DND-41 (cell line): ENCODE data around the gene NAP1L4.

Experiments
- ATAC-seq: fragments of 200-7000 bp; cut with Tn5 transposase; 3 replicates; pipeline ENCODE4 v1.9.1; 2021; ENCODE audit warnings: low read depth; ENCODE audit not compliant: insufficient read depth
- DNase-seq: peaks from one replicate; pipeline ENCODE4 v3.0.0-alpha.2; 2020
- H2AFZ ChIP-seq: 2 replicates; pipeline ENCODE4 v1.6.0; 2012; ENCODE audit warnings: low read depth, low read length
- H3K27ac ChIP-seq: 2 replicates; pipeline ENCODE4 v1.5.1; 2012; ENCODE audit warnings: low read length, inconsistent platforms
- H3K27me3 ChIP-seq: fragments of 200-600 bp; sonication (generic); 2 replicates; pipeline ENCODE4 v1.6.0; 2012; ENCODE audit warnings: low read length, mild to moderate bottlenecking, inconsistent platforms; ENCODE audit not compliant: insufficient read depth, poor library complexity
- H3K36me3 ChIP-seq: 2 replicates; pipeline ENCODE4 v1.5.1; 2012; ENCODE audit warnings: low read length, inconsistent platforms; ENCODE audit not compliant: insufficient read depth
- H3K4me1 ChIP-seq: 2 replicates; pipeline ENCODE4 v1.5.1; 2012; ENCODE audit warnings: mild to moderate bottlenecking, low read length; ENCODE audit not compliant: insufficient read depth
- H3K4me2 ChIP-seq: 2 replicates; pipeline ENCODE4 v1.6.0; 2012; ENCODE audit warnings: mild to moderate bottlenecking, moderate library complexity, low read length, inconsistent platforms; ENCODE audit not compliant: insufficient read depth
- H3K4me3 ChIP-seq, 2 experiments: fragments of 200-600 bp in 1 of 2; shearing (Covaris generic) in 1 of 2; 2 replicates each; pipeline ENCODE4 v1.5.1; 2012 to 2016; ENCODE audit warnings: inconsistent platforms in 2 of 2, low read length in 2 of 2, mild to moderate bottlenecking in 2 of 2, low read depth in 1 of 2, moderate library complexity in 1 of 2
- H3K79me2 ChIP-seq: 2 replicates; pipeline ENCODE4 v1.6.0; 2012; ENCODE audit warnings: low read length, inconsistent platforms; ENCODE audit not compliant: insufficient read depth
- H3K9ac ChIP-seq: 2 replicates; pipeline ENCODE4 v1.6.0; 2012; ENCODE audit warnings: low read depth, mild to moderate bottlenecking, inconsistent platforms, low read length, moderate library complexity
- H3K9me3 ChIP-seq: 2 replicates; pipeline ENCODE4 v1.5.1; 2012; ENCODE audit warnings: low read length, moderate library complexity, mild to moderate bottlenecking, inconsistent platforms; ENCODE audit not compliant: insufficient read depth, severe bottlenecking
- H4K20me1 ChIP-seq: 2 replicates; pipeline ENCODE4 v1.6.0; 2012; ENCODE audit warnings: low read length; ENCODE audit not compliant: insufficient read depth
- EZH2 ChIP-seq: IDR thresholded peaks from 3 replicates; pipeline ENCODE4 v1.6.1; 2012; ENCODE audit warnings: borderline replicate concordance, low read depth, mild to moderate bottlenecking, moderate library complexity, low read length, inconsistent platforms; ENCODE audit not compliant: severe bottlenecking
- TF ChIP-seq, protein P1 (sequence below): IDR thresholded peaks from 2 replicates; pipeline ENCODE4 v1.5.1; 2012; ENCODE audit warnings: borderline replicate concordance, low read length, moderate library complexity, mild to moderate bottlenecking; ENCODE audit not compliant: poor library complexity, severe bottlenecking; ENCODE audit errors: extremely low read depth

The NAP1L4 gene

DNA sequence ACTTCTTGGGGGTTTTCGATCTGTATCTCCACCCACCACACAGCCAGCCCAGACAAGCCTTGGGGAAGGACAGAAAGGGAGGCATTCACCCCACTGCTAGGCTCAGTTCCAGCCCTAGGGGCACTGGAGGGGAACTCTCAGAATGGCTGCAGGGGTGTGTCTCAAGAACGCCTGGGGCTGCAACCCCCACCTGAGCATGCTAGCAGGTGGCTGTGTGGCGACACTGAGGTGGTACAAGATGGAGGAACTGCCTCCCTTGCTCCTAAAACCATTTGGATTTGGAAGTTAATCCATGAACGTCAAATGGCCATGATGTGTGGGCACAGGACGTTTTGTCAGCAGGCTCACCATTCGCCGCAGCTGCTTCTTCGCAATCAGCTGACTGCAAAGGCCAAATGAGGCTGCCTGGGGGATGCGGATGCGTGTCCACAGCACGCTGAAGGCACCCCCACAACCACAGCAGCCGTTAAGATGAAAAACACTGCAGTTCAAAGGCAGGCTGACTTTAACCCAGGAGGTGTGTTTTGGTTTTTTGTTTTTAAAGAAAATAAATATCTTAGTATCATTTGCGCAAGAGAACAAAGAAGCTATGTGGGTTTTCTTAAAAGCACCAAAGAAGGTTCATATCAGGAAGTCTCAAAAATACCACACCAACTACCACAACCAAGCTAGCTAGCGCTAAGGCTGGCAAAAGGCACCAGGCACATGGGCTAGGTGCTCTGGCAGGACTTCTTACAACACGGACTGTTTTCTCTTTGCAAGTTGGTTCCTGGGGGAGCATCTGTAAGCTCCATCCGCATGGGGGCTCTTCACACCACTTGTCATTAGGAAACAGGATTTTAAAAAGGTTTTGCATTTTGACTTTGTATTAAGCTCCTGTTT is 22.2 kb upstream of the NAP1L4 start:
- H3K27me3 ChIP-seq, result no peaks in the 10 kb centered on the region
- H3K4me2 ChIP-seq, result no peak overlapping the region
- H3K4me3 ChIP-seq, result no peak overlapping the region
- no peak overlapping the region for H3K27ac ChIP-seq
- no peaks in the 10 kb centered on the region for H3K4me1 ChIP-seq
- H3K9me3 ChIP-seq, result no peaks in the 10 kb centered on the region
- no peaks in the 10 kb centered on the region; the same call in 1 of the 2 replicates for H4K20me1 ChIP-seq
- no peaks in the 10 kb centered on the region for H3K79me2 ChIP-seq
- no peak overlapping the region for H2AFZ ChIP-seq
- no peak overlapping the region for H3K9ac ChIP-seq
- ATAC-seq, result peak; percentile 74
- peak; percentile 56 for DNase-seq
- H3K36me3 ChIP-seq, result peaks cover 89% of the 10 kb centered on the region
- TF ChIP-seq, protein P1, sequence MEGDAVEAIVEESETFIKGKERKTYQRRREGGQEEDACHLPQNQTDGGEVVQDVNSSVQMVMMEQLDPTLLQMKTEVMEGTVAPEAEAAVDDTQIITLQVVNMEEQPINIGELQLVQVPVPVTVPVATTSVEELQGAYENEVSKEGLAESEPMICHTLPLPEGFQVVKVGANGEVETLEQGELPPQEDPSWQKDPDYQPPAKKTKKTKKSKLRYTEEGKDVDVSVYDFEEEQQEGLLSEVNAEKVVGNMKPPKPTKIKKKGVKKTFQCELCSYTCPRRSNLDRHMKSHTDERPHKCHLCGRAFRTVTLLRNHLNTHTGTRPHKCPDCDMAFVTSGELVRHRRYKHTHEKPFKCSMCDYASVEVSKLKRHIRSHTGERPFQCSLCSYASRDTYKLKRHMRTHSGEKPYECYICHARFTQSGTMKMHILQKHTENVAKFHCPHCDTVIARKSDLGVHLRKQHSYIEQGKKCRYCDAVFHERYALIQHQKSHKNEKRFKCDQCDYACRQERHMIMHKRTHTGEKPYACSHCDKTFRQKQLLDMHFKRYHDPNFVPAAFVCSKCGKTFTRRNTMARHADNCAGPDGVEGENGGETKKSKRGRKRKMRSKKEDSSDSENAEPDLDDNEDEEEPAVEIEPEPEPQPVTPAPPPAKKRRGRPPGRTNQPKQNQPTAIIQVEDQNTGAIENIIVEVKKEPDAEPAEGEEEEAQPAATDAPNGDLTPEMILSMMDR, result no peak

DNA sequence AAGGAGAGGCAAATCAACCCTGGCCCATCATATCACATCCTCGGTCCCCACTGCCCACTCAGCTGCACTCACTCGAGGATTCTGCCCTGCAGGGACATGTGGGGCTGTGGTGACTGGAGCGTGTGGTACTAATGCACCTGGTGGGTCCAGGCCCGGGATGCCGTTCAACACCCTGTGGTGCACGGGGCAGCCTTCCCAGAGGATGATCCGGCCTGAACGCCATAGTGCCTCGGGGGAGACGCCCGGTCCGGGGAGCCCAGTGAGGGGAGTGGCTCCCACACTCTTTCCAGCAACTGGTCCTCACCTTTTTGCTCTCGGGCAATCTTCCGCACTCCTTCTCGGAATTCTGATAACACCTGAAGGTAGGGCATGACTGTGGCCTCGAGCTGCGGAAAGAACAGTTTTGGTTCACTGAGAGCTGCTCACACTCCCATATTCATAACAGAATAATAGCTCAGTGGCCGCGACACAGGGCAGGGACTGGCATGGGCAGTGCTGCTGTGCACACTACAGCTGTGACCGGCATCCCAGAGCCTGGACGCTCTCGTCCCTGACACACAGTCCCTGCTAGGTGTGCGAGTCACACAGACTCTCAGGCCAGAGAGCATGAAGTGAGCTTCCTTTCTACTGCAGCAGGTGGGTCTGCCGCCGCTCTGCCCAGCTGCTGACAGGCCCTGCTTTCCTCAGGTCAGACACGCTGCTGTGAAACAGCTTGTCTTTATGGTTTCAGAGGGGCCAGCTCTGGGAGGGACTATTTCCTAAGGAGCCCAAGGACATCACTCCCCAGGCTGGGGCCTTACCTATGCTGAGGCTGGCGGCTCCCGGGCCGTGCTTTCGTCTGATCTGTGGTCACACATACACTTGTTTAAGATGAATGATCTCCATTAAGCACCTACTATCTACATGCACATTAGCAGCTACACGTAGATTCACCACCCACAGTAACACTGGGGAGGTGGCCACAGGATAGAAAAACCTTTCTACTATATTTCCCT is 20.1 kb upstream of the NAP1L4 start:
- Histone ChIP-seq H2AFZ (no peak overlapping the region), H3K4me3 (no peak overlapping the region), H3K4me1 (no peaks in the 10 kb centered on the region), H3K27me3 (no peaks in the 10 kb centered on the region), H3K9ac (no peak overlapping the region), H3K9me3 (no peaks in the 10 kb centered on the region), H3K79me2 (no peaks in the 10 kb centered on the region), H4K20me1 (no peaks in the 10 kb centered on the region; the same call in 1 of the 2 replicates), H3K36me3 (peaks cover 90% of the 10 kb centered on the region), H3K27ac (no peak overlapping the region), H3K4me2 (no peak overlapping the region)
- no peak for ATAC-seq
- DNase-seq, result no peak
- no peak for TF ChIP-seq EZH2
- TF ChIP-seq, protein P1, result no peak

DNA sequence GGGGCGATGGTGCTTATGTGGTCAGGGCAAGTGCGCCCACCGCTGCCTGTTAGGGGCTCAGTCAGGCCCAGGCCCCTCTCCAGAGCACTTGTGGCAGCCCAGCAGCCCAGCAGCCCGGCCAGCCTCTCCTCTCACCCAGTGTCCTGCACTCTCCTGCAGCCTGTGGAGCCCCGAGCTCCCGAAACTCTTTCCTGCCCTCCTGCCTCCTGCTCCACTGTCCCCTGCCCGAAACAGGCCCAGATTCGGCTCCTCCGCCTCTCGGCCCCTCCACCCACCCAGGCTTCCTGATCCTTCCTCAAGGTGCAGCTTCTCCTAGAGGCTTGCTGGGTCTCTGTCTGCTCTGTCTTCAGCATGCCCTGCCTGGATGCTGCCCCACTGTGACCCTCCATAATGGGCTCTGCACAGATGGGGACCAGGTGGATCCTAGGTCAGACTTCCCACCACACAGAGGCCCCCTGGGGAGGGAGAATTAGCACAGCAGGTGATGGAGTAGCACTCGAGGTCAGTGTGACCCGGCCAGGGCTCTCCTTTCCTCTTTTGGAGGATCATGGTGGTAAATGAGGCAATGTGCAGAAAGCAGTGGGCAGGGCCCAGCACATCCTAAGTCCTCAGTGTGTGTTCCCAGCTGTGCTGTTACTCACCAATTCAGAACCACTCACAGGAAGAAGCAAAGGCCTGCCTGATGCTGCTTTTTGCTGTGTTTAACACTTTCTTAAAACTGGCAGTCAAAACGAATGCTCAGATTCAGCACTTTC is 18.6 kb upstream of the NAP1L4 start:
- ATAC-seq (no peak), DNase-seq (no peak)
- no peak overlapping the region for H3K4me3 ChIP-seq
- H3K27me3 ChIP-seq, result no peaks in the 10 kb centered on the region
- no peaks in the 10 kb centered on the region for H3K4me1 ChIP-seq
- H3K36me3 ChIP-seq, result peaks cover 85% of the 10 kb centered on the region
- no peak overlapping the region for H3K27ac ChIP-seq
- no peak overlapping the region for H3K4me2 ChIP-seq
- H3K9me3 ChIP-seq, result no peaks in the 10 kb centered on the region
- H2AFZ ChIP-seq, result no peak overlapping the region
- TF ChIP-seq EZH2, result no peak
- TF ChIP-seq, protein P1, result no peak
- no peaks in the 10 kb centered on the region; the same call in 1 of the 2 replicates for H4K20me1 ChIP-seq
- H3K9ac ChIP-seq, result no peak overlapping the region
- no peaks in the 10 kb centered on the region for H3K79me2 ChIP-seq
